ENCODE measurements around the gene FERD3L. TPM values are rescaled to one million over a fixed set of nuclear protein-coding genes. Genes with fewer than 3 reads are reported as not detected.

The FERD3L gene
- total and polyA plus RNA-seq, 11 donors = not detected

GRCh38 chr7:19113855-19114550 lies 31.2 kb downstream of the FERD3L start:
- 45 to 55% (median 50%) methylated on average over 3 of the region's 3 CpGs for WGBS, 4 donors
- TF ChIP-seq POLR2A (IDR thresholded peaks at IDR 0.05) (no peak), CTCF (IDR thresholded peaks at IDR 0.05) (no peak)
- no peak overlapping the region for H3K27ac ChIP-seq
- ATAC-seq = no peak
- H3K4me3 ChIP-seq = peak overlapping the region in 1 of 12 donors; percentile 14
- H3K27me3 ChIP-seq = peaks cover 30 to 97% (median 79%) of the 10 kb centered on the region in 9 donors
- H3K4me1 ChIP-seq = peaks cover 0 to 34% (median 10%) of the 10 kb centered on the region in 12 donors
- no peaks in the 10 kb centered on the region for H3K9me3 ChIP-seq
- intact Hi-C loops (cut with DNase I) = no loop called here
- DNase-seq = no peak
- H3K36me3 ChIP-seq = no peaks in the 10 kb centered on the region

- Histone ChIP-seq H3K4me3 (peak overlapping the region in 5 of 12 donors; percentile 36 to 59 (median 44)), H3K27me3 (peaks cover 24 to 97% (median 78%) of the 10 kb centered on the region in 9 donors), H3K27ac (no peak overlapping the region), H3K9me3 (no peaks in the 10 kb centered on the region), H3K36me3 (no peaks in the 10 kb centered on the region), H3K4me1 (peaks cover 0 to 28% (median 9%) of the 10 kb centered on the region in 12 donors)
- WGBS, 4 donors = 39 to 59% (median 52%) methylated on average over 4 of the region's 4 CpGs
- intact Hi-C loops (cut with DNase I) = no loop called here
- DNase-seq (no peak), ATAC-seq (no peak)
- no peak for TF ChIP-seq CTCF (IDR thresholded peaks at IDR 0.05)
- TF ChIP-seq POLR2A (IDR thresholded peaks at IDR 0.05) = no peak
These were observed 32.2 kb downstream of the FERD3L start for GRCh38 chr7:19113002-19113350.

- TF ChIP-seq CTCF (IDR thresholded peaks at IDR 0.05) (no peak), POLR2A (IDR thresholded peaks at IDR 0.05) (no peak)
- WGBS, 4 donors = 12 to 31% (median 23%) methylated on average over 37 to 42 of the region's 42 CpGs
- Histone ChIP-seq H3K36me3 (no peaks in the 10 kb centered on the region), H3K4me3 (peak overlapping the region in 11 of 12 donors; percentile 4 to 59 (median 41)), H3K9me3 (no peaks in the 10 kb centered on the region), H3K4me1 (peaks cover 0 to 28% (median 7%) of the 10 kb centered on the region in 12 donors), H3K27me3 (peaks cover 24 to 97% (median 78%) of the 10 kb centered on the region in 9 donors), H3K27ac (peak overlapping the region in 3 of 12 donors; percentile 11 to 34 (median 32))
- ATAC-seq = no peak
- intact Hi-C loops (cut with DNase I) = no loop called here
- peak in 3 of 5 donors; percentile 10 to 25 (median 21) for DNase-seq
These were observed 32.8 kb downstream of the FERD3L start for GRCh38 chr7:19112274-19113001.

Data from heart left ventricle (tissue), 16 donors.